Parathyroid adenoma (tissue), 2 donors: ENCODE results near the gene ERCC6L.

ENCODE experiments used
- H2AFZ ChIP-seq: fragments of 300-600 bp; sonication (generic); one replicate; pipeline ENCODE4 v1.7.0; 2017; ENCODE audit warnings: antibody characterized with exemption, mild to moderate bottlenecking
- H3K27ac ChIP-seq: fragments of 300-600 bp; sonication (generic); one replicate; pipeline ENCODE4 v1.7.0; 2017
- H3K27me3 ChIP-seq: fragments of 300-600 bp; sonication (generic); one replicate; pipeline ENCODE4 v1.7.0; 2017; ENCODE audit warnings: low read length; ENCODE audit not compliant: control insufficient read depth, insufficient read depth
- H3K36me3 ChIP-seq: fragments of 300-600 bp; sonication (generic); one replicate; pipeline ENCODE4 v1.7.0; 2017; ENCODE audit warnings: low read length; ENCODE audit not compliant: control insufficient read depth, insufficient read depth
- H3K4me1 ChIP-seq: fragments of 300-600 bp; sonication (generic); one replicate; pipeline ENCODE4 v1.7.0; 2017; ENCODE audit warnings: control low read depth
- H3K4me2 ChIP-seq: fragments of 300-600 bp; sonication (generic); one replicate; pipeline ENCODE4 v1.7.0; 2017; ENCODE audit warnings: low read length
- H3K4me3 ChIP-seq: fragments of 300-600 bp; sonication (generic); one replicate; pipeline ENCODE4 v1.7.0; 2017; ENCODE audit warnings: low read depth, low read length
- H3K79me2 ChIP-seq: fragments of 300-600 bp; sonication (generic); one replicate; pipeline ENCODE4 v1.7.0; 2017; ENCODE audit warnings: control low read depth
- H3K9ac ChIP-seq: fragments of 300-600 bp; sonication (generic); one replicate; pipeline ENCODE4 v1.7.0; 2017; ENCODE audit warnings: mild to moderate bottlenecking
- H3K9me3 ChIP-seq: fragments of 300-600 bp; sonication (generic); one replicate; pipeline ENCODE4 v1.7.0; 2017; ENCODE audit warnings: low read length; ENCODE audit not compliant: control insufficient read depth
- TF ChIP-seq, protein P1 (sequence below): fragments of 300-600 bp; sonication (generic); IDR thresholded peaks from one replicate; pipeline ENCODE4 v1.7.0; 2017; ENCODE audit warnings: antibody characterized with exemption, mild to moderate bottlenecking
- donor health status: primary hyperparathyroidism.

The ERCC6L gene

DNA sequence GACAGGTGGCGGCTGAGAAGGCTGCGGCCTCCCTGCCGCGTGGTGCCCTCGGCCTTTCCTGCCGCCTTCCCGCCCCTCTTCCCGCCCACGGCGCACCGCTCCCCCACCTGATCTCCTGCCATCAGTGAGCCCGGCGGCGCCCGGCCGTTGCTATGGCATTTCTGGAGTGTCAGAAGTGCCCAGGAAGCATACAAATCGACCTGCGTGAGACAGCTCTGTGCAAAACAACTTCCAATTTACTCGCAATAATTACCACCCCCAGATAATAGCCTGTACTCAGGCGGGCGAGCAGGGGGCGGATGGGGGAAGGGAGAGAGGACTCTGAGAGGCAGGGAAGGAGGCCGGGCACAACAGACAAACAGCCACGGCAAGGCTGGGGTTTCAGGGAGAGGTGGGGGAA is 16.6 kb upstream of the ERCC6L start:
- Histone ChIP-seq H3K79me2 (no peaks in the 10 kb centered on the region), H2AFZ (peak overlapping the region; percentile 87), H3K27me3 (no peaks in the 10 kb centered on the region), H3K9ac (no peak overlapping the region), H3K4me3 (no peak overlapping the region), H3K4me2 (no peak overlapping the region), H3K4me1 (no peaks in the 10 kb centered on the region), H3K9me3 (no peaks in the 10 kb centered on the region), H3K27ac (no peak overlapping the region), H3K36me3 (no peaks in the 10 kb centered on the region)
- TF ChIP-seq, protein P1, sequence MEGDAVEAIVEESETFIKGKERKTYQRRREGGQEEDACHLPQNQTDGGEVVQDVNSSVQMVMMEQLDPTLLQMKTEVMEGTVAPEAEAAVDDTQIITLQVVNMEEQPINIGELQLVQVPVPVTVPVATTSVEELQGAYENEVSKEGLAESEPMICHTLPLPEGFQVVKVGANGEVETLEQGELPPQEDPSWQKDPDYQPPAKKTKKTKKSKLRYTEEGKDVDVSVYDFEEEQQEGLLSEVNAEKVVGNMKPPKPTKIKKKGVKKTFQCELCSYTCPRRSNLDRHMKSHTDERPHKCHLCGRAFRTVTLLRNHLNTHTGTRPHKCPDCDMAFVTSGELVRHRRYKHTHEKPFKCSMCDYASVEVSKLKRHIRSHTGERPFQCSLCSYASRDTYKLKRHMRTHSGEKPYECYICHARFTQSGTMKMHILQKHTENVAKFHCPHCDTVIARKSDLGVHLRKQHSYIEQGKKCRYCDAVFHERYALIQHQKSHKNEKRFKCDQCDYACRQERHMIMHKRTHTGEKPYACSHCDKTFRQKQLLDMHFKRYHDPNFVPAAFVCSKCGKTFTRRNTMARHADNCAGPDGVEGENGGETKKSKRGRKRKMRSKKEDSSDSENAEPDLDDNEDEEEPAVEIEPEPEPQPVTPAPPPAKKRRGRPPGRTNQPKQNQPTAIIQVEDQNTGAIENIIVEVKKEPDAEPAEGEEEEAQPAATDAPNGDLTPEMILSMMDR: no peak

DNA sequence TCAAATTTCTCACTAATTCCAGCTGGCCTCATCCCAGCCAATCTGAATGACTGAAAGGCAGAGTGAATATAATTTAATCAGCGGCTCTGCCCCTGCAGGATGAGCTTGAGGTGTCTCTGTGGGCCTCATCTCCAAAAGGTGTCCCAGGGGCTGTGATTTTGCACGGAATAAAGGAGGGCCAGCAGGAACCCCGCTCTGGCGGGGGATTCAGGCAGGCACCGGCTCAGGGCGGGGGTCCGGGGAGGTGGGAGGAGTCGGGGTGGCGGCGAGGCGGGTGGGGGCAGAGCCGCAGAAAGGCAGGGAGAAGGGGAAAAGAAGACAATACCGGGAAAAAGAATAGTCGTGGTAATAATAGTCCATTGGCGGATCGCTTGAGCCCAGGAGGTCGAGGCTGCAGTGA is 16.0 kb upstream of the ERCC6L start:
- Histone ChIP-seq H3K4me3 (no peak overlapping the region), H3K36me3 (no peaks in the 10 kb centered on the region), H3K27ac (no peak overlapping the region), H3K79me2 (no peaks in the 10 kb centered on the region), H2AFZ (no peak overlapping the region), H3K4me2 (no peak overlapping the region), H3K27me3 (no peaks in the 10 kb centered on the region), H3K4me1 (no peaks in the 10 kb centered on the region), H3K9ac (no peak overlapping the region), H3K9me3 (no peaks in the 10 kb centered on the region)
- TF ChIP-seq, protein P1: no peak

DNA sequence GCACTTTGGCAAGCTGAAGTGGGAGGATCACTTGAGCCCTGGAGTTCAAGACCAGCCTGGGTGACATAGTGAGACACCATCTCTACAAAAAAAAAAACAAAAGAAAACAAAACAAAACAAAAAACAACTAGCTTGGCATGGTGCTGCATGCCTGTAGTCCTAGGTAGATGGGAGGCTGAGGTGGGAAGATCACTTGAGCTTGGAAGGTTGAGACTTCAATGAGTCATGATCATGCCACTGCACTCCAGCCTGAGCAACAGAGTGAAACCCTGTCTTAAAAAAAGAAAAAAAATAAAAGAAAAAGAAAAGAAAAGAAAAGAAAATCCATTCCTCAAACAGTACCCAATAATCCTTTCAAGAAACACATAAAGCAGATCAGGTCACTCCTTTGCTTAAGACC is 14.9 kb upstream of the ERCC6L start:
- Histone ChIP-seq H3K9ac (no peak overlapping the region), H3K27me3 (no peaks in the 10 kb centered on the region), H3K36me3 (no peaks in the 10 kb centered on the region), H3K4me3 (no peak overlapping the region), H3K79me2 (no peaks in the 10 kb centered on the region), H3K4me2 (no peak overlapping the region), H2AFZ (no peak overlapping the region), H3K4me1 (no peaks in the 10 kb centered on the region), H3K27ac (no peak overlapping the region), H3K9me3 (no peaks in the 10 kb centered on the region)
- TF ChIP-seq, protein P1: no peak

DNA sequence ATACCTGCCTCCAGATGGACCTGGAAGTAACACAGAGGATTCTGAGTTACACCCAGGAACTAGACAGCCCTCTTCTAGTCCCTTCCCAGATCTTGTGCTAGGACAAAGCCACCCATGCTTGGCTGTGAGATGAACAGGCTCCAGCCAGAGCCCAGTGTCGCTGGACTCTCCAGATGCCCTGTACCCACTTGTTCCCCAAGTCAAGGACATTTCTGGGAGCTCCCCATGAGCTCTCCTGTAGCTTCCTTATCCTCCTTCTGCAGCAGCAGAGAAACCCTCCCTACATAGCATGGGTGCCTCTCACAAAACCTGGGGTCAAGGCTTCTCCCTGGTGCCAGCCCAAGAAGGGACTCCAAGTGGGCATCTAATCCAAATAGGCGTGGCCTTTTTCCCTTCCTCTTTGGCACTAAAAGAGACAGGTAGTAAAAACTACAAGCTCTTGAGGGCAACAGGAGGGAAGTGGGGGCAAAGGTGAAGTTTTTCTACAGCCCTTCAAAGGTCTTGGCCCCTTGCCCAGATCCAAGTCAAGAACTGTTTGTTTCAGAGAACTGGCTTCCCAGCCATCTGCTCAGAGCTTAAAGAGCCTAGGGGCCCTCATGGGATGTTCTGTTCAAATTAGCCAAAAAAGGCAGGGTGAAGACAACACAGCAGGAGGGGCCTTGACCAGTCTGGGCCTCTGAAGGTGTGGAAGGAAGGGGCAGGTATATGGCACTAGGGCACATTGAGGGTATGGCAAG is 8.5 kb upstream of the ERCC6L start:
- H3K27ac ChIP-seq: no peak overlapping the region

More for the DNA sequence above, 8.5 kb upstream of the ERCC6L start:
- Histone ChIP-seq H3K4me1 (no peaks in the 10 kb centered on the region), H3K9ac (no peak overlapping the region), H3K9me3 (no peaks in the 10 kb centered on the region), H3K36me3 (no peaks in the 10 kb centered on the region), H3K4me3 (no peak overlapping the region), H3K79me2 (no peaks in the 10 kb centered on the region), H3K4me2 (no peak overlapping the region), H2AFZ (no peak overlapping the region), H3K27me3 (no peaks in the 10 kb centered on the region)
- TF ChIP-seq, protein P1: no peak
